GM19438 (cell line): ENCODE data around the gene MYBPC3.

ENCODE experiments used
- ATAC-seq: cut with Tn5 transposase; IDR thresholded peaks from one replicate; pipeline ENCODE4 v1.9.1; 2021; ENCODE audit warnings: low read depth; ENCODE audit not compliant: unreplicated experiment

The MYBPC3 gene

GRCh38 chr11:47359162-47359561 is 6.7 kb upstream of the MYBPC3 start:
- ATAC-seq: no peak

DNA sequence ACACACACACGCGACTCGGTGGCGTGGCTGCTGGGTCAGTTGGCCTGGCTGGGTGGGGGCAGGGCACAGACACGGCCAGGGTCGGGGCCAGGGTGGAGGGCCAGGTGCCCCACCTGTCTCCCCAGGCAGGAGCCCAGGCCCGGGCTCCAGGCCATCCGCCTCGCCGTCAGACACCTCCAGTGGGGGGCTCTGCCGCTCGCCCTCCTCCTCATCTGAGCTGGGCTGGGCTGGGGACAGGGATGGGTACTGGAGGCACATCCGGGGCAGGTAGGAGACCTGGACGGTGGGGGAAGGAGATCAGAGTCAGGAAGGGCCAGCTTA is 6.2 kb upstream of the MYBPC3 start:
- ATAC-seq: no peak

DNA sequence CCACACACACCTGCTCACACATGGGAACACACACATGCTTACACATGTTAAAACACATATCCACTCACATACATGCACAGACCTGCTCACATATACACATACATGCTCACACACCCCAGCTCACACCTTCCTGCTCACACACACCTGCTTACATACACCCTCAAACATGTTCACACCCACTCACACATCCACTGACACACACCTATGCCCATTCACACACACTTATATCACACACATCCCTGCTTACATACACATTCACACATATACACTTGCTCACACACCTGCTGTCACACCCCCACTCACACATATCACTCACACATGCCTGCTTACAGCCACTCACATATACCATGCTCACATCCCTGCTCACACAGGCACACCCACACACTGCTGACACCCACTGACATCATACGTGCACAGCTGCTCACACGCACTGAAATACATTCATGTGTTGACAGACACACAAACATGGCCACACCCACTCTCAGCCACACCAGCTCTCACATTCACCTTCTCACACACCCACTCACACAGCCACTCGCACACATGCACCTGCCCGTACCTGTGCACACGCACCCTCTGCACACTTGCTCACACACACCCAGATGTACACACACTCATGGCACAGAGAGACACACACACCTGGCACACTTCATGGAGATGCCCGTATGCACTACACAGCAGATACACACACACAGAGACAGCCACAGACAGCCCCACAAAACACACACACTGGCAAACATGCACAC is 5.7 kb upstream of the MYBPC3 start:
- no peak for ATAC-seq

- ATAC-seq: no peak
Observed at GRCh38 chr11:47356998-47357329, 4.5 kb upstream of the MYBPC3 start.

GRCh38 chr11:47356129-47356997 is 3.9 kb upstream of the MYBPC3 start:
- no peak for ATAC-seq

- ATAC-seq: no peak
Observed at GRCh38 chr11:47355283-47356128, 3.0 kb upstream of the MYBPC3 start.

- no peak for ATAC-seq
Observed at GRCh38 chr11:47354913-47355282, 2.4 kb upstream of the MYBPC3 start.

- ATAC-seq: no peak
Observed at GRCh38 chr11:47353978-47354774, 1.7 kb upstream of the MYBPC3 start.

DNA sequence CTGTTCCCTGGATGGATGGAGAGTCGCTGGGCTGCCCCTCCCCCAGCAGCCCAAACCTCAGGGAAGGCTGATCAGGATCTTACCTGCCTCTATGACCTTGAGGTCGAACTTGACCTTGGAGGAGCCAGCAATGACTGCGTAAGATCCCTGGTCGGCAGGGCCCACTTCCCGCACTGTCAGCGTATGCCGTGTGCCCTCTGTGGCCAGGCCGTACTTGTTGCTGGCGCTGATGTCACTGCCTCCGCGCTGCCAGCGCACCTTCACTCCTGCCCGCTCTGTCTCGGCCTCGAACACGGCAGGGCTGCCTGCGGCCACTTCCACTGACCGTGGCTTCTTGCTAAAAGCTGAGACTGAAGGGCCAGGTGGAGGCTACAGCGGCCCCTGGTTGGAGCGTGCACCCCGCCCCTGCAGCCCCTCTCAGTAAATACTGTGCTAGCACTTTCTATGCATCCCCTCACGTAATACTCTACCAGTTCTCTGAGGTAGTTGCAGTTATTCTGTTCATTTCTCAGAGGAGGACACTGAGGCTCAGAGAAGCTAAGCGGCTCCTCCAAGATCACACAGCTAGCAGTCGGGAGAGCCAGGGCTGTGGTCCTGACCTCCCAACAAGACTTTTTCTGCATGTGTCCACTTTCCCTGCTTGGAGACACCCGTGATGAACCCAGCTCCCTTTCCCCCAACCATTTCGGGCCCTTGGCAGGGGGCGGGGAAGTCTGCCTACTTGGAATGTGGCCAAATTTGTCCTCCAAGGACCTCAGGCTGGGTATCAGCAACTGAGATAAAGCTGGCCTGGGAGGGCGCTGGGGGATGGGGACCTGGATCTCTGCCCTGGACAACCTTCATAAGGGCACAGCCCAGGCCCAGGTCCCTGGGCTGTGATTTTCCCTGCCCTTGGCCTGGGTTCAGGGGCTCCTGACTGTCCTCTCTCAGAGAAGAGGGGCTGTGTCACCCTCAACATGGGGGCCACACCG is 1.1 kb downstream of the MYBPC3 start:
- ATAC-seq: no peak

DNA sequence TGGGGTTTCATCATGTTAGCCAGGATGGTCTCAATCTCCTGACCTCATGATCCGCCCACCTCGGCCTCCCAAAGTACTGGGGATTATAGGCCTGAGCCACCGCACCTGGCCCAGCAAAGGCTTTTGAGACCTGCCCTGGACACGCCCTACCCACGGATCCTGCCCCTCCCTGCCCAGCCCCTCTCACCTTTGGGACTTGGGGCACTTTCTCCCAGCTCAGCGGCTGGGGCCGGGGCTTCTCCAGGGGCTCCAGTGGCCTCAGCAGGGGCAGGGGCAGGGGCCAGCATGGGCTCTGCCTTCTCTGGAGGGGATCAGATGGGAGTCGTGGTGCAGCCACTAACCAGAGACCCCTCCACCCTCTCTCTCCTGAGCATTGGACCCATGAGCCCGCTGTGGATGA is 2.2 kb downstream of the MYBPC3 start:
- no peak for ATAC-seq

- no peak for ATAC-seq
Observed at GRCh38 chr11:47349521-47350095, 2.9 kb downstream of the MYBPC3 start.

DNA sequence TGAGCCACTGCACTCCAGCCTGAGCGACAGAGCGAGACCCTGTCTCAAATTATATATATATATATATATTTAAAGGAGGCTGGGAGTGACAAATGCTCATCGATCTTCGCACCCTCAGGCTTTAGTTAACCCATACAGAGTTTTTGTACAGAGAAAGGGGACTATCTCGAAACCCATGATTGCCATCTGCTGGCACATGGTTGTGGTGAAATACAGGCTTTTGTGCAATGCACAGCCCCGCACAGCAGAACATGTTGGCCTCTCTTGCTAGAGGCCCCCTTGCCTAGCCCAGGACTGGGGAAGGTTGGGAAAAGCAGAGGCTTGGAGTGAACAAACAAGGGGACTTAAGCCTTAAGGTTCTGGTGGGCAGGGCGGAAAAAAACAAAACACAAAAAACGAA is 3.6 kb downstream of the MYBPC3 start:
- ATAC-seq: no peak

DNA sequence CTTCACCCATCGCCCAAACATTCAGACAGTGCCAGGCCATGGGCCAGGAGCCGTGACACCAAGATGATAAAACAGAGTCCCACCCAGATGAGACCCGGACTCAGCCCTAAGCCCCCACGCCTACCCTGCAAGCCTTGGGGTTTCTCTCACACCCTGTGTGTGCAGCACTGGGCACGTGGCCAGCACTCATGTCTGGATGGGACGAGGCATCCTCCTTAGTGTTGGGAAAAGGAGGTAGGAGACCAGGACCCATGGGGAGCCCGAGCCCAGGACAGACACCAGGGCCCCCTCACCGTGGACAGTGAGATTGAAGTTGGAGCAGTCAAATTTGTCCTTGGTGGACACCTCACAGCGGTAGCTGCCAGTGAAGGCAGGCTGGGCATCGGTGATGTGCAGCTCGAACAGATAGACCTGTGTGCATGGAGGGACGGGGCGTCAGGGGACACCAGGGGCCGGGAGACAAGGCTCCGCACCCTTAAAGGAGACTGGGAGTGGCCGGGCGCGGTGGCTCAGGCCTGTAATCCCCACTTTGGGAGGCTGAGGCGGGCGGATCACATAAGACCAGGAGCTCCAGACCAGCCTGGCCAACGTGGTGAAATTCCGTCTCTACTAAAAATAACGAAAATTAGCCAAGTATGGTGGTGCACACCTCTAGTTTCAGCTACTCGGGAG is 4.2 kb downstream of the MYBPC3 start:
- ATAC-seq: no peak

GRCh38 chr11:47347137-47347536 is 5.4 kb downstream of the MYBPC3 start:
- ATAC-seq: no peak

GRCh38 chr11:47345890-47346563 is 6.5 kb downstream of the MYBPC3 start:
- no peak for ATAC-seq

GRCh38 chr11:47342854-47343253 is 9.6 kb downstream of the MYBPC3 start:
- no peak for ATAC-seq

- ATAC-seq: no peak
Observed at GRCh38 chr11:47342036-47342803, 10.3 kb downstream of the MYBPC3 start.
